ENCODE measurements around the gene TOB1. TPM values are rescaled to one million over a fixed set of nuclear protein-coding genes. Genes with fewer than 3 reads are reported as not detected.

TOB1 gene
- total and polyA plus RNA-seq, 9 of the 15 experiments (the other 6 are each of a cell fraction or from before 2014, with no cell fraction given), result 4.8 to 63.7 (median 13.2) TPM

DNA sequence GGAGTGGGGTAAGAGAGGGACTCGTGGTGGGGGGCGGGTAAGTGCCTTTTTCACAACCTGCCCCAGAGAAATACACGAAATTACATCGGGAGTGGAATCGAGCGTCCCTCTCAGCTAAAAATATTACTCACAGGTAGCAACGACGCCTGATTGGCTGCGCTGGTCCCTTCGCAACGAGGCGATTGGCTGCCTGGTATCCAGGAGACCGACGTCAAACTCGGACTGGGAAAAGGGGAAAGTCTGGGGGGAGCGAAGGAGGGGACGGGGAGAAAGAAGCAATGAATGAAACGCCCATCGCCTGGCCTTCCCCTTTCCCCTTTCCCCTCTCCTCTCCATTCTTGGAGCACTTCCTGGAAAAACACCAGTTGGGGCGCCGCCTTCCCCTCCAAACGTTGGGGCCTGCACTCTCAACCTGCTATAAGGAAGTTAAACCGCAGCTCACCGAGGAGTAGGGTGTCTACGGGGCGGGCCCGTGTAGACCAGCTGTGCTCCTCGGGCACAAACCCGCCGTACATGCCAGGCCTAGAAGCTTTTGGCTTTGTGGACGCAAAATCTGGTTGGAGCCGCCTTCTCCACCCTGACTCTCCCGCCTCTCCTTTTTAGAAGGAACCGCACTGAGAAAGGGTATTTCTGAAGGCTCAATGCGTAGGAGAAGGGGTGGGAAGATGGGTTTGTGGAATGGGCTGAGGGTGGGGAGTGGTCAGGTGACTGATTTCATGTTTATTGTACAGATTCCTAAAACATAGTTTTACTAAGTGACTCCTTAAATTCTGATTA lies 1.4 kb upstream of the TOB1 start (continued):
- no peak for TF ChIP-seq TCF7 (IDR thresholded peaks at IDR 0.05; ENCODE audit: borderline replicate concordance)
- TF ChIP-seq KLF1 (tag; IDR thresholded peaks at IDR 0.05), result no peak
- no peak for TF ChIP-seq PCBP1 (IDR thresholded peaks at IDR 0.05; ENCODE audit: low read depth, low read length, poor library complexity, severe bottlenecking)
- peak; percentile 89 for TF ChIP-seq NEUROD1 (IDR thresholded peaks at IDR 0.05; ENCODE audit: borderline replicate concordance, low read depth, low read length, partially characterized antibody)
- TF ChIP-seq CAMTA2 (CRISPR knock-in tag; conservative IDR thresholded peaks at IDR 0.05), result 0 out of 2 replicates have a peak, but pooled peaks have one; percentile 41
- TF ChIP-seq CBFA2T3 (IDR thresholded peaks at IDR 0.05), result no peak
- TF ChIP-seq, protein P1, sequence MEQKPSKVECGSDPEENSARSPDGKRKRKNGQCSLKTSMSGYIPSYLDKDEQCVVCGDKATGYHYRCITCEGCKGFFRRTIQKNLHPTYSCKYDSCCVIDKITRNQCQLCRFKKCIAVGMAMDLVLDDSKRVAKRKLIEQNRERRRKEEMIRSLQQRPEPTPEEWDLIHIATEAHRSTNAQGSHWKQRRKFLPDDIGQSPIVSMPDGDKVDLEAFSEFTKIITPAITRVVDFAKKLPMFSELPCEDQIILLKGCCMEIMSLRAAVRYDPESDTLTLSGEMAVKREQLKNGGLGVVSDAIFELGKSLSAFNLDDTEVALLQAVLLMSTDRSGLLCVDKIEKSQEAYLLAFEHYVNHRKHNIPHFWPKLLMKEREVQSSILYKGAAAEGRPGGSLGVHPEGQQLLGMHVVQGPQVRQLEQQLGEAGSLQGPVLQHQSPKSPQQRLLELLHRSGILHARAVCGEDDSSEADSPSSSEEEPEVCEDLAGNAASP (IDR thresholded peaks at IDR 0.05), result no peak
- no peak for TF ChIP-seq ZNF583 (CRISPR knock-in tag; IDR thresholded peaks at IDR 0.05)
- no peak for TF ChIP-seq ZNF57 (CRISPR knock-in tag; IDR thresholded peaks at IDR 0.05)
- TF ChIP-seq NR2F6 (CRISPR knock-in tag; IDR thresholded peaks at IDR 0.05), result no peak
- peak in 1 of 2 experiments; percentile 73 for TF ChIP-seq NRF1 (conservative IDR thresholded peaks at IDR 0.05 in 1 of 2, IDR thresholded peaks at IDR 0.05 in 1 of 2)
- no peak for TF ChIP-seq XRCC3 (IDR thresholded peaks at IDR 0.05)
- TF ChIP-seq, protein P2, sequence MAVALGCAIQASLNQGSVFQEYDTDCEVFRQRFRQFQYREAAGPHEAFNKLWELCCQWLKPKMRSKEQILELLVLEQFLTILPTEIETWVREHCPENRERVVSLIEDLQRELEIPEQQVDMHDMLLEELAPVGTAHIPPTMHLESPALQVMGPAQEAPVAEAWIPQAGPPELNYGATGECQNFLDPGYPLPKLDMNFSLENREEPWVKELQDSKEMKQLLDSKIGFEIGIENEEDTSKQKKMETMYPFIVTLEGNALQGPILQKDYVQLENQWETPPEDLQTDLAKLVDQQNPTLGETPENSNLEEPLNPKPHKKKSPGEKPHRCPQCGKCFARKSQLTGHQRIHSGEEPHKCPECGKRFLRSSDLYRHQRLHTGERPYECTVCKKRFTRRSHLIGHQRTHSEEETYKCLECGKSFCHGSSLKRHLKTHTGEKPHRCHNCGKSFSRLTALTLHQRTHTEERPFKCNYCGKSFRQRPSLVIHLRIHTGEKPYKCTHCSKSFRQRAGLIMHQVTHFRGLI (CRISPR knock-in tag; IDR thresholded peaks at IDR 0.05), result no peak
- TF ChIP-seq ZNF507 (tag; conservative IDR thresholded peaks at IDR 0.05), result no peak
- TF ChIP-seq, protein P3, sequence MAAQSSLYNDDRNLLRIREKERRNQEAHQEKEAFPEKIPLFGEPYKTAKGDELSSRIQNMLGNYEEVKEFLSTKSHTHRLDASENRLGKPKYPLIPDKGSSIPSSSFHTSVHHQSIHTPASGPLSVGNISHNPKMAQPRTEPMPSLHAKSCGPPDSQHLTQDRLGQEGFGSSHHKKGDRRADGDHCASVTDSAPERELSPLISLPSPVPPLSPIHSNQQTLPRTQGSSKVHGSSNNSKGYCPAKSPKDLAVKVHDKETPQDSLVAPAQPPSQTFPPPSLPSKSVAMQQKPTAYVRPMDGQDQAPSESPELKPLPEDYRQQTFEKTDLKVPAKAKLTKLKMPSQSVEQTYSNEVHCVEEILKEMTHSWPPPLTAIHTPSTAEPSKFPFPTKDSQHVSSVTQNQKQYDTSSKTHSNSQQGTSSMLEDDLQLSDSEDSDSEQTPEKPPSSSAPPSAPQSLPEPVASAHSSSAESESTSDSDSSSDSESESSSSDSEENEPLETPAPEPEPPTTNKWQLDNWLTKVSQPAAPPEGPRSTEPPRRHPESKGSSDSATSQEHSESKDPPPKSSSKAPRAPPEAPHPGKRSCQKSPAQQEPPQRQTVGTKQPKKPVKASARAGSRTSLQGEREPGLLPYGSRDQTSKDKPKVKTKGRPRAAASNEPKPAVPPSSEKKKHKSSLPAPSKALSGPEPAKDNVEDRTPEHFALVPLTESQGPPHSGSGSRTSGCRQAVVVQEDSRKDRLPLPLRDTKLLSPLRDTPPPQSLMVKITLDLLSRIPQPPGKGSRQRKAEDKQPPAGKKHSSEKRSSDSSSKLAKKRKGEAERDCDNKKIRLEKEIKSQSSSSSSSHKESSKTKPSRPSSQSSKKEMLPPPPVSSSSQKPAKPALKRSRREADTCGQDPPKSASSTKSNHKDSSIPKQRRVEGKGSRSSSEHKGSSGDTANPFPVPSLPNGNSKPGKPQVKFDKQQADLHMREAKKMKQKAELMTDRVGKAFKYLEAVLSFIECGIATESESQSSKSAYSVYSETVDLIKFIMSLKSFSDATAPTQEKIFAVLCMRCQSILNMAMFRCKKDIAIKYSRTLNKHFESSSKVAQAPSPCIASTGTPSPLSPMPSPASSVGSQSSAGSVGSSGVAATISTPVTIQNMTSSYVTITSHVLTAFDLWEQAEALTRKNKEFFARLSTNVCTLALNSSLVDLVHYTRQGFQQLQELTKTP (IDR thresholded peaks at IDR 0.05; ENCODE audit: low read depth in 1 of 2, partially characterized antibody in 2 of 2), result no peak
- TF ChIP-seq, protein P4, sequence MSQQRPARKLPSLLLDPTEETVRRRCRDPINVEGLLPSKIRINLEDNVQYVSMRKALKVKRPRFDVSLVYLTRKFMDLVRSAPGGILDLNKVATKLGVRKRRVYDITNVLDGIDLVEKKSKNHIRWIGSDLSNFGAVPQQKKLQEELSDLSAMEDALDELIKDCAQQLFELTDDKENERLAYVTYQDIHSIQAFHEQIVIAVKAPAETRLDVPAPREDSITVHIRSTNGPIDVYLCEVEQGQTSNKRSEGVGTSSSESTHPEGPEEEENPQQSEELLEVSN (IDR thresholded peaks at IDR 0.05; ENCODE audit: borderline replicate concordance in 1 of 2, extremely low read depth in 1 of 2, insufficient read depth in 1 of 2, insufficient read length in 1 of 2, low read depth in 1 of 2, low read length in 1 of 2, poor library complexity in 1 of 2, severe bottlenecking in 1 of 2), result peak; percentile 29 to 74
- TF ChIP-seq SMAD1 (IDR thresholded peaks at IDR 0.05; ENCODE audit: low read depth, low read length, partially characterized antibody), result no peak

Measured in K562 (cell line).